ENCODE data around the gene CFAP65.

CFAP65 gene

GRCh38 chr2:219028141-219028540, 13.2 kb downstream of the CFAP65 start:
- H3K27me3 ChIP-seq (ENCODE audit: control insufficient read depth, low read length), result no peaks in the 10 kb centered on the region; the same call in 1 of the 2 replicates
- H3F3A ChIP-seq (ENCODE audit: control insufficient read depth, insufficient read depth), result no peaks in the 10 kb centered on the region
- H3K36me3 ChIP-seq (ENCODE audit: control insufficient read depth, low read length), result no peaks in the 10 kb centered on the region

GRCh38 chr2:219027511-219028055, 13.7 kb downstream of the CFAP65 start:
- no peaks in the 10 kb centered on the region for H3K9me2 ChIP-seq (replicated peaks; ENCODE audit: control insufficient read depth, low read length)
- no peak overlapping the region for H3K4me2 ChIP-seq (ENCODE audit: low read length)
- H3F3A ChIP-seq (ENCODE audit: control insufficient read depth, insufficient read depth), result no peaks in the 10 kb centered on the region
- H3K36me3 ChIP-seq (ENCODE audit: control insufficient read depth, low read length), result no peaks in the 10 kb centered on the region
- TF ChIP-seq EZH2phosphoT487 (IDR thresholded peaks at IDR 0.05; ENCODE audit: borderline replicate concordance, low read length) (no peak), CTCF (IDR thresholded peaks at IDR 0.05; ENCODE audit: low read depth, low read length, poor library complexity, severe bottlenecking) (no peak)
- no peak overlapping the region for H3K27ac ChIP-seq (ENCODE audit: low read depth, low read length)
- H4K20me1 ChIP-seq (ENCODE audit: control insufficient read depth, insufficient read depth, low read depth, low read length), result no peaks in the 10 kb centered on the region
- no peaks in the 10 kb centered on the region for H3K9me3 ChIP-seq (ENCODE audit: control insufficient read depth, insufficient read depth, low read length)
- H3K27me3 ChIP-seq (ENCODE audit: control insufficient read depth, low read length), result peaks cover 2% of the 10 kb centered on the region; the same call in 1 of the 2 replicates
- H3K4me1 ChIP-seq (ENCODE audit: control insufficient read depth, low read length), result no peaks in the 10 kb centered on the region
- H3K4me3 ChIP-seq (ENCODE audit: low read length), result no peak overlapping the region
- H3K79me2 ChIP-seq (ENCODE audit: control insufficient read depth, low read length), result no peaks in the 10 kb centered on the region

More at GRCh38 chr2:219028141-219028540, 13.2 kb downstream of the CFAP65 start:
- TF ChIP-seq CTCF (IDR thresholded peaks at IDR 0.05; ENCODE audit: low read depth, low read length, poor library complexity, severe bottlenecking) (no peak), EZH2phosphoT487 (IDR thresholded peaks at IDR 0.05; ENCODE audit: borderline replicate concordance, low read length) (no peak)
- H4K20me1 ChIP-seq (ENCODE audit: control insufficient read depth, insufficient read depth, low read depth, low read length), result no peaks in the 10 kb centered on the region
- no peaks in the 10 kb centered on the region for H3K79me2 ChIP-seq (ENCODE audit: control insufficient read depth, low read length)
- no peaks in the 10 kb centered on the region for H3K9me2 ChIP-seq (replicated peaks; ENCODE audit: control insufficient read depth, low read length)
- H3K9me3 ChIP-seq (ENCODE audit: control insufficient read depth, insufficient read depth, low read length), result no peaks in the 10 kb centered on the region
- H3K4me1 ChIP-seq (ENCODE audit: control insufficient read depth, low read length), result no peaks in the 10 kb centered on the region
- H3K27ac ChIP-seq (ENCODE audit: low read depth, low read length), result no peak overlapping the region
- H3K4me2 ChIP-seq (ENCODE audit: low read length), result no peak overlapping the region
- H3K4me3 ChIP-seq (ENCODE audit: low read length), result no peak overlapping the region

GRCh38 chr2:219026946-219027345, 14.4 kb downstream of the CFAP65 start:
- H3K27ac ChIP-seq (ENCODE audit: low read depth, low read length), result no peak overlapping the region
- H4K20me1 ChIP-seq (ENCODE audit: control insufficient read depth, insufficient read depth, low read depth, low read length), result no peaks in the 10 kb centered on the region
- H3K36me3 ChIP-seq (ENCODE audit: control insufficient read depth, low read length), result no peaks in the 10 kb centered on the region
- H3K4me2 ChIP-seq (ENCODE audit: low read length), result no peak overlapping the region
- H3K4me1 ChIP-seq (ENCODE audit: control insufficient read depth, low read length), result no peaks in the 10 kb centered on the region
- no peak overlapping the region for H3K4me3 ChIP-seq (ENCODE audit: low read length)
- peaks cover 2% of the 10 kb centered on the region; the same call in 1 of the 2 replicates for H3K27me3 ChIP-seq (ENCODE audit: control insufficient read depth, low read length)
- H3K9me3 ChIP-seq (ENCODE audit: control insufficient read depth, insufficient read depth, low read length), result no peaks in the 10 kb centered on the region
- no peaks in the 10 kb centered on the region for H3K9me2 ChIP-seq (replicated peaks; ENCODE audit: control insufficient read depth, low read length)
- no peaks in the 10 kb centered on the region for H3K79me2 ChIP-seq (ENCODE audit: control insufficient read depth, low read length)
- no peaks in the 10 kb centered on the region for H3F3A ChIP-seq (ENCODE audit: control insufficient read depth, insufficient read depth)
- TF ChIP-seq CTCF (IDR thresholded peaks at IDR 0.05; ENCODE audit: low read depth, low read length, poor library complexity, severe bottlenecking), result no peak
- TF ChIP-seq EZH2phosphoT487 (IDR thresholded peaks at IDR 0.05; ENCODE audit: borderline replicate concordance, low read length), result no peak
